NCI-H1436 (cell line): ENCODE measurements around the gene PTEN.
"Not testable (repeated sequence)": the region's sequence is repeated elsewhere in the genome, so short reads cannot be mapped to it uniquely, and the experiment has no call there.

ENCODE experiments used
- DNase-seq: peaks from one replicate; lab custom pipeline; 2025; lab: John Stamatoyannopoulos, UW

PTEN gene

GRCh38 chr10:87863053-87863943 is at the start of gene PTEN, which contains the start of gene KLLN:
TSS of gene PTEN (plus strand) at chr10:87863625. CDS start at chr10:87864470, 845 bp downstream.
TSS of gene KLLN (minus strand) at chr10:87863533. CDS start at chr10:87862487, 1,046 bp downstream.
- peak; percentile 84 for DNase-seq

DNA sequence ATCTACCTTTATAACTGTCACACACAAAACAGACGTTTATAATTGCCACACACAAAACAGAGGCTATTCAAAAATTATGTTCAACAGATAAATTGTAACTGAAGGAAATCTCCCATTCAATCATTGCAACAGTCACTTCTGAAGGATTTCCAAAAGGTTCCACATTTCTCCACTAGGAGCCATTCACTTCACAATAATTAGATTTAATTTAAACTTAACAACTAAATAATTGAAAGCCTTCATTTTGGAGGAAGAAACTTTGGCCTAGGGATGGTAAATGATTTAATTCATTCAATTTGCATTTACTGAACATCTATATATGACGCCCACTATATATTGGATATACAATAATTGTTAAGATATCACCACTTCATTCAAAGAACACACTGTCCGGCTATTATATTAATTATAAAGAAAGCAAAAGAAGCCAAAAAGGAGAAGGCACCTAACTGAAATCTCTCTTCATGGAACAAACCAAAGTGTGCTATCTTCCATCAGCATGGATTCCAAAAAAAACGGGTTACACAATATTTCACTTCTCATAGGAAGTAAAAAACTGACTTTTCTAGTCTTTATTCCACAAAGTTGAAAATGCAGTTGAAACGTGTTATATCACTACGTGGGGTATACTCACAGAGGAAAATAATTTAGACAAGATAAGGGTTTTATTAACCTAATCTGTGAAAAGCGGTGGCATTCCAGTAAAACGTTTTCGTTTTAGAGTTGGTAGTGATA is 47.1 kb upstream of the PTEN start:
- no peak for DNase-seq

- DNase-seq = no peak
Observed at GRCh38 chr10:87816898-87817608, 46.4 kb upstream of the PTEN start.

DNA sequence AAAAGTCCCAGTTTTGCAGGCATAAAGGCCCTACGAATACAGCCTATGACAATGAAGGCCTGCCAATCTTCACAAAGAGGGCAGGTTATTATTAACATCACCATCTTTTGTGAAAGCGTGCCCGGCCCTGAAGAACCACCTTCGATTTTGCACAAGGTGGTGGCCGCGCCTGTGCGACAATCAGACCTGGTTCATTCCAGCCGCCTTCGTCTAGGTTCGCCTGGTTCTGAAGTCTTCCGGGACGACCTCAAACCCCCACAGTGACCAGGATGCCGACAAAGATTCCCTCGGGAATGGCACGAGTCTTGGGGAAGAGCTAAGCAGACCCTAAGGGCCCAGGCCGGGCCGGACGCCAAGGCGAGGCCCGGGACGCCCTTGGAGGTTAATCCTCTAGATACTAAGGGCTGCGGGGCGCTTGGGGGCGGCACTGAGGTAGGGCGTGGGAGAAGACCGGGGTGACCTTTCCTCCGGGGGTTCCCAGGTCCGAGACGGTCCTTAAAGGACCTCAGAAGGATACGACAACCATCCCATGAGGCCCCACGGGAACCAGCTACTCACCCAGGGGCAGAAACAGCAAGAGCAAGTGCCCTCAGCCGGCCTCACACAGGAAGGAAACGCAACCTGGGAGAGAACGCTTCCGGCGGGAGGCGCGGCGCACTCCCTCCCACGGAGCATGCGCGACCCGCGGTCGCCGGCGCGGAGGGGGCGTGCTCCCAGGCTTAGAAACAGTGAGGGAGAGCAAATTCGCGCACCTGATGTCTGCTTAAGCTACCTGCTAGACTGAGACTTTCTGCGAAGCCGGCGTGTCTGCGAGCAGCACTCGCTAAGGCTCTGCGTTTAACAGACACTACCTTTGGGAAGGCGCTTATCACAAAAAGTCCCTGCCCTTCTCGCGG is 45.6 kb upstream of the PTEN start, which contains the start of gene ATAD1:
TSS of gene ATAD1 (minus strand) at position 618 of the 896 bp plus-strand sequence. CDS start 3,627 bp downstream, outside the sequence.
- peak; percentile 80 for DNase-seq

- DNase-seq = peak; percentile 50
Observed at GRCh38 chr10:87818505-87819288, 44.7 kb upstream of the PTEN start.

- DNase-seq = no peak
Observed at GRCh38 chr10:87819289-87819585, 44.2 kb upstream of the PTEN start.

DNA sequence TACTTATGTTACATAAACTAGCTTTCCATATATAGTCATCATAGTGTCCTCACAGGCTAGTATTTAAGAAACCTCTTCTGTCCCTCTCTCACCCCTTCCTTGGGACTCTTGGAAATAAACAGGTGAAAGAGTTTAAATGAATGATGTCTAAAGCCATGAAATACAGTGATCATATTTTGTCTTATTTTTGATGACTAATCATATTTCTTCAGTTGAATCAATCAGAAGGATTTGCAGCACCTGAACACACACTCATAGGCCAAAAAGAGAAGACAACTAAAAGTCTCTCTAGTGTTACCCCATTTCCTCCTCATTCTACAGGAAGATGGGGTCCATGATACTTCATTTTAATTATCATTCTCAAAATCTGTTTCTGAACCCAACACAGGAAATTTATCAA is 36.8 kb upstream of the PTEN start:
- no peak for DNase-seq

- DNase-seq = no peak
Observed at GRCh38 chr10:87827681-87828080, 35.7 kb upstream of the PTEN start.

- DNase-seq = not testable (repeated sequence)
Observed at GRCh38 chr10:87829051-87829450, 34.4 kb upstream of the PTEN start.

DNA sequence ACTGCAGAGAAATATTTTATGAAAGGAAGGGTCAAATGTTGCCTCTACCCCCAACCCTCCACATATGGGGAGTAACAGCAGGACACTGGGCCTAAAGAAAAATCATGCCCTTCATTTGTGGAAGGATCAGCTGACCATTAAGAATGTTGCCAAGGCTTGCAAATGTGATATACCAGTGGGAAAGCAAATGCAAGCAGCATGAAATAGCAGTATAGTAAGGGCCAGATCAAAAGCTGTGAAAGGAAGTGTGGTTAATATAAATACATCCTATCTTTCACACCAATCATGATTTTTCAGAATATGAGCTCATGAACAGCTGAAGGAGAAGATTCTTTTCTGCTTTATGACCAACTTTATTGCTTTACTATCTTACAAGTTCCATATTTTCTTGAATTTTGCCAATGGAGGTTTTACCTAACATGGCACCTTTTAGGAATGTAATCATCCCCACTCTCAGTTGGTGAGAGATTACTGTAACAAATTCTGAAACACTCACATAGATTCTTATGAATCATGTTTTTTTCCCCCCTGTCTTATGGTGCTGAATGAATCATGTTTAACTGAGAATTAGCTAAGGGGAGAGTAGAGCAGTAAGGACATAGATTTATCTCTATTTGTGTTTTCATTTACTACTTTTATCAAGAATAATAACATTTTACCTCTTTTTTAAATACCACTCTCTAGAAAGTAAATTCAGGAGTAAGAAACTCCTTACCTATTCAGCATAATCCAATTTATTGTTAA is 33.3 kb upstream of the PTEN start:
- DNase-seq = no peak

GRCh38 chr10:87836098-87836497 is 27.3 kb upstream of the PTEN start:
- no peak for DNase-seq

DNA sequence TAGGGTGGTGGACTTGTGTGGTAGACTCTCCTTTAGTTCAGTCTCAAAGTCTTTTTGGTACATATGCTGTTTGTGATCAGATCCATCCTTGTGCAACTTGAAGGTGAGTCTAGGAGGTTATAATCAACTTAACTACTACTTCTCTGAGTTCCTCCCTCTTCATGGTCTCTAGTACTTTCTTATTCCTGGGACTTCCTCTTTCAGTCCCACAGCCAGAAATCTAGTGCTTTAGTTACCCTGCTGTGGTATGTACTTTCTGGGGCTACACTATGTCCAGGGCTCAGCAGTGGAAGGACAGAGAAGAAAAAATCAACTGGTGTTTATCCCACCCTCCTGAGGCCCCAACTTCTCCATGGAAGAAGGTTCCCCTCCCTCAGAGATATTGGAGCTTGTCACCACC is 26.0 kb upstream of the PTEN start:
- no peak for DNase-seq

DNA sequence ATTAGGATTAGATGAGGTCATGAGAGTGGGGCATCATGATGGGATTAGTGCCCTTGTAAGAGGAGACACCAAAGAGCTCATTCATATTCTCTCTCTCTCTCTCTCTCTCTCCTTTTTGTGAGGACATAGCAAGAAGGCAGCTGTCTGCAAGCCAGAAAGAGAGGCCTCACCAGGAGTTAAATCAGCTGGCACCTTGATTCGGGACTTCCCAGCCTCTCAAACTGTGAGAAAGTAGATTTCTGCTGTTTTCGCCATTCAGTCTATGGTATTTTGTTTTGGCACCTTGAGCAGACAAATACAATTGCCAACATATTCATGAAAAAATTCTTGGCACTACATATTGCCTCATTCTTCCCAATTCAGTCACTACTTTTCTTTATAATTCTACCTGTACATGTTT is 24.8 kb upstream of the PTEN start:
- DNase-seq = no peak

DNA sequence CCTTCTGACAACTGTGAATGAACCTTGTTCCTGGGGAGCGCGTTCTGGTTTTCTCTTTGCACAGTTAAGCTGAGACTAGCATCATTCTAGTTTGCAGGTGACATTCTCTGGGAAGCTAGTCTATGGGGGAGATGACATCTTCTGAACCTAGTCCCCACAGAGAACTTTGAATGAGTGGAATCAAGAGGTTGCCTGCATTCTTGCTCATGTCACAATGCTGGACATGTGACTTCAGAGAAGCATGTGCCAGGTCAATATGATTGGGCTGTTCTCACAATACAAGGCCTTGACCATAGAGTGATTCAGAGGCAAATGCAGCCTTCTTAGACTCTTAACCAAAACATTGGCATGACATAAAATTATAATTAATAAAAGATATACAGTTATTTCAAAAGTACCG is 22.2 kb upstream of the PTEN start:
- DNase-seq = no peak

GRCh38 chr10:87842220-87842641 is 21.2 kb upstream of the PTEN start:
- no peak for DNase-seq

DNA sequence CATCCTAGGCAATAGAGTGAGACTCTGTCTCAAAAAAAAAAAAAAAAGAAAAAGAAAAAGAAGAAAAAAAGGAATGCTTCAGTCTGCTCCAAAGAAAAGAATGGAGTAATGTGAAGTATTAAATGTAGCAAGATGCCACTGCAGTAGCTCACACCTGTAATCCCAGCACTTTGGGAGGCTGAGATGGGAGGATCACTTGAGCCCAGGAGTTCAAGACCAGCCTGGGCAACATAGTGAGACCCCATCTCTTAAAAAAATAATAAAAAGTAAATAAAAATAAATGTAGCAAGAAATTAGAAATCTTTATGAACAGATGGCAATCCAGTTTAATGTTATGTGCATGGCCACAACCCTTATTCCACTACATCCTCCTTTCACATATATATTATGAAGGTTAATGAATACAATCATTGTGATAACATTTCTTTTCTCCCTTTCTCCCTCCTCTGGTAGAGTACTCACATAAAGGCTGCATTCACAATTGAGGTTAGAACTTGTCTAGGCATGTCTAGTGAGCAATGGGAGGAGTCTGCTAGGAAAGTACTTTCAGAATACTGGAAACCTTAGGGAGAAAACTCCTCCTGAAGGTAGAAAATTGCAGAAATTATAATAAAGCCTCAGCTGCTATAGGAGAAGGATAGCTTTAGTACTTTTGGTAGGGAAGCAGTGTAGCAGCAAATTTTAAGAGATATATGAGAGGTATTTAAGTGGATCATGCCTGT is 20.5 kb upstream of the PTEN start:
- DNase-seq = peak; percentile 3

- no peak for DNase-seq
Observed at GRCh38 chr10:87843714-87844113, 19.7 kb upstream of the PTEN start.

GRCh38 chr10:87844837-87845623 is 18.4 kb upstream of the PTEN start:
- DNase-seq = no peak
